NOMO-1 treated with dmso at 0.1 percent for 144 hours (cell line): ENCODE measurements around the gene ETDA.
"Not testable (repeated sequence)": the region's sequence is repeated elsewhere in the genome, so short reads cannot be mapped to it uniquely, and the experiment has no call there.

Experiments
- DNase-seq: peaks from one replicate; lab custom pipeline; 2025; ENCODE audit not compliant: unreplicated experiment; lab: John Stamatoyannopoulos, UW

Gene ETDA

DNA sequence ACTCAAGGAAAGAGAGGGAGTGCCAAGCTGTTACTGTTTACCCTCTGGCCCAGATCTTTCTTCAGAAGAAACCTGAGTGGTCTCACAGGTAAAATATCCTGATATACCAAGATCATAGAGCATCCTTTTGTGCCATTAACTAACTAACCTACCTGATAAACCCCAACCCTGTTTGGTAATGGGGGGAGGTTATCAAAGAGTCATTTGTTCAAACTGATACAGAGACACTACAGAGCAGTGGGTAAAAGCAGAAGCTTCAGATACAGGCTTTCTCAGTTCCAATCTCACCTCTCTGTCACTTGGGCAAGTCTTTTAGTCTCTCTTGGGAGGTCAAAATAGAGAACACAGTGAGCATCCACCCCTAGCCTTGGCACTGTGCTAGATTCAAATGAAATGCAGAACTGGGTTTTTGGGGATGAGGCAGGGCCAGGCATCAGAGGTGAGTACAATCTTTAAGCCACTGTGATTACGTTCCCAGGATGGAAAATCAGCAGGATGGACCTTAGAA is at the start of gene ETDA:
TSS of gene ETDA (plus strand) at position 51 of the 508 bp plus-strand sequence. CDS start 1,216 bp downstream, outside the sequence.
- not testable (repeated sequence) for DNase-seq

DNA sequence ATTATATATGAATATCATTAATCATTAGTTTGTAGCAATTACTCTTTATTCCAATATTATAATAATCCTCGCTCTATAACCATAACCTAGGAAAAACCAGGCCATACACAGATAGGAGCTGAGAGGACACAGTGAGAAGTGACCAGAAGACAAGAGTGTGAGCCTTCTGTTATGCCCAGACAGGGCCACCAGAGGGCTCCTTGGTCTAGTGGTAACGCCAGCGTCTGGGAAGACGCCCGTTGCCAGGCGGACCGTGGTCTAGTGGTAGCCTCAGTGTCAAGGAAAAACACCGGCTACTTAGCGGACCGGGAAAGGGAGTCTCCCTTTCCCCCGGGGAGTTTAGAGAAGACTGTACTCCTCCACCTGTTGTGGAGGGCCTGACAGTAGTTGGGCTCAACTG is 45.4 kb upstream of the ETDA start:
- not testable (repeated sequence) for DNase-seq

DNA sequence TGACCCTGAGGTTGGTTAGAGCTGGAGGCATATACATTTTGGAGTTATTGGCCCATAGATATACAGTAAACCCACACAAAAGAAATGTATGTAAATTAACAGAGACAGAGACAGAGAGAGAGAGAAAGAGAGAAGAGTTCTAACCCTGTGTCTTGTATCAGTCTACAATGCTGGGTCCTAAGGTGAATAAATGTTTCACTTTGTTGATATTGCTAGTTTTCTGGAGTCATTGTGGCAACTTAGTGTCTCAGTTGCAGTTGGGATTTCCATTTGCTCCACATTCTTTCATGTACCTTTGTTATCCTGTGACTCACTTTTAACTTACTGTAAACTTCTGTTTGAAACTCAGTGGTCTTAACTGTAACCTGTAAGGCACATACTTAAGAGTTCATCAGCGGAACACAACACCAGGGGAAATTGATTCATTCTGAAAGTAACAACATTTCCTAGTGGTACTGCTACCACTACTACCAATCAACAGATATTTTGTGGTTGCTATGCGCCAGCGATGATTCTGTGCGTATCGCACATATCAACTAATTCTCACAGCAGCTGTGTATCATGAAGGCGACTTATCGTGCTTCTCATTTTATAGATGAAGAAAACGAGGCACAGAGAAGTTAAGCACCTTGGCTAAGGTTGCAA is 38.5 kb upstream of the ETDA start:
- DNase-seq, result no peak

DNA sequence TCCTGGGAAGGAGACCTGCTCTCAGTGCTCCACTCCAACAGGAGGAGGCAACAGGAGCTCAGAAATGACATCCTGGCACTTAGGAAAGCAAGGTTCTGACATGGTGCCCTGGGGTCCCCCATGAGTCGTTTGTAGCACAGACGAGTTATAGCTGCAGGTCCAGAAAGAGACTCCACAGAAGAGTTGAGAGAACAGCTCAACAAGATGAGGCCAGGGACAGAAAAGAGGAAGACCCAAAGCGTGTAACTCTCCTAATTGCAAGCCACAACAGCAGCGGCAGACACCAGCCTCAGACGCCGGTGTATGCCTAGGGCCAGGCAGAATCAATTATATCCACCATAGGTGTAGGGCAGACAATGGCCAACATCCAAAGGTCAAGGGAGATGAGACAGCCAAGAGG is 5.9 kb upstream of the ETDA start:
- DNase-seq, result not testable (repeated sequence)

DNA sequence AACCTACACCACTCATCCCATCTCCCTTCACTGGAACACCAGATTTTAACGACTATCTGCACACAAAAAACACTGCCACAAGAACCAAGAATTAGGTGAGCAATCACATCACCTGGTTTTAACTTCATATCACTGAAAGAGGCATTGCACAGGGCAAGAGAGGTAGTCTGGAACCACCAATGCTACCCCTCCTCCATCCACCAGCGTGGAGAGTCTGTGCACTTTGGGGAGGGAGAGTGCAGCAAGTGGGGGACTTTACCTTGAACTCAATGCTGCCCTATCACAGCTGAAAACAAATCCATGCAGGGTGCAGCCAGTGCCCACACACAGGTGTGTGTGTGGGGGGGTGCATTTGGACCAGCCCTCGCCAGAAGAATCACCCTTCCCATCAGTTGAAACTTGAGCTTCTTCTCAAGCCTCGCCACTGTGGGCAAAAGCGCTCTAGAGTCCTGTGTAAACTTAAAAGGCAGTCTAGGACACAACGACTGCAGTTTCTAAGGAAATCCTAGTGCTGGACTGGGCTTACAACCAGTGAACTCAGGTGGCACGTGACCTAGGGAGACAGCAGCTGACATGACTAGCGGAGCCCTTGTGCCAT is 4.3 kb downstream of the ETDA start:
- not testable (repeated sequence) for DNase-seq

DNA sequence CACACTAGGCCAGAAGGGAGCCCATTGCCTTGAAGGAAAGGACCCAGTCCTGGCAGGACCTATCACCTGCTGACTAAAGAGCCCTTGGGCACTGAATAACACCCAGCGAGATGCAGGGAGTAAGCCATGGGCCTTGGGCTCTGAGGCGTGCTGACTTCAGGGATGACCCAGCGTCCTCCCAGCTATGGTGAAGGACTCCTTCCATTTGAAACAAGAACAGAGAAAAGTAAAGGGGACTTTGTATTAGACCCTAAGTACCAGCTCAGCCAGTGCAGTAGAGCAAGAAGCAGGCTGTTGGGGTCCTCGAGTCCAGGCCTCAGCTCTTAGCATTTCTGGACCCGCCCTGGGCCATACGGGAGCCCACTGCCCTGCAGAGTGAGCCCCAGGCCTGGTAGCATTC is 5.1 kb downstream of the ETDA start:
- no peak for DNase-seq

DNA sequence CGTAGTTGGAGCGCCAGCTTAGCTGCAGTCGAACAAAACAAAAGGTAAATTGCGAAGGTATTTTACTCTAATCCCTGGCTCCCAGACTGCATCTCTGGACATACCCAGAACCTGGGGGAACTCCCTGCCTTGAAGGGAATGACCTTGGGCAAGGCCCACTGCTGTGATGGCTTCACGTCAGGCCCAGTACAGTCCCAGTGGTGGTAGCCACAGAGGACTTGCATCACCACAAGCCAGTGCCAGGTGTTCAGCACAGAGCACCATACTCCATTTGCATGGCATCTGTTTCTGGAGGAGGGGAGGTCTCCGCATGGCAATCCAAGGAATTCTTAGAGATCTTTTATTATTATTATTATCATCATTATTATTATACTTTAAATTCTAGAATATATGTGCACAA is 5.6 kb downstream of the ETDA start:
- DNase-seq, result no peak

DNA sequence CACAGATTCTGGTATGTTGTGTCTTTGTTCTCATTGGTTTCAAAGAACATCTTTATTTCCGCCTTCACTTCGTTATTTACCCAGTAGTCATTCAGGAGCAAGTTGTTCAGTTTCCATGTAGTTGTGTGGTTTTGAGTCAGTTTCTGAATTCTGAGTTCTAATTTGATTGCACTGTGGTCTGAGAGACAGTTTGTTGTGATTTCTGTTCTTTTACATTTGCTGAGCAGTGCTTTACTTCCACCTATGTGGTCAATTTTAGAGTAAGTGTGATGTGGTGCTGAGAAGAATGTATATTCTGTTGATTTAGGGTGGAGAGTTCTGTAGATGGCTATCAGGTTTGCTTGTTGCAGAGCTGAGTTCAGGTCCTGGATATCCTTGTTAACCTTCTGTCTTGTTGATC is 9.1 kb downstream of the ETDA start:
- DNase-seq, result not testable (repeated sequence)

DNA sequence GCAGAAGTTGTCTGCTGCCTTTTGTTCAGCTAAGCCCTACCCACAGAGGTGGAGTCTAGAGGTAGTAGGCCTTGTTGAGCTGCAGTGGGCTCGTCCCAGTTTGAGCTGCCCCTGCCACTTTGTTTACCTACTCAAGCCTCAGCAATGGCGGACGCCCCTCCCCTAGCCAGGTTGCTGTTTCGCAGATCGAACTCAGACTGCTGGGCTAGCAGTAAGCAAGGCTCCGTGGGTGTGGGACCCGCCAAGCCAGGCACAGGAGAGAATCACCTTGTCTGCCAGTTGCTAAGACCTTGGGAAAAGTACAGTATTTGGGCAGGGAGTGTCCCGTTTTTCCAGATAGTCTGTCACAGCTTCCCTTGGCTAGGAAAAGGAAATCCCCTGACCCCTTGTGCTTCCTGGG is 11.5 kb downstream of the ETDA start:
- DNase-seq, result not testable (repeated sequence)

DNA sequence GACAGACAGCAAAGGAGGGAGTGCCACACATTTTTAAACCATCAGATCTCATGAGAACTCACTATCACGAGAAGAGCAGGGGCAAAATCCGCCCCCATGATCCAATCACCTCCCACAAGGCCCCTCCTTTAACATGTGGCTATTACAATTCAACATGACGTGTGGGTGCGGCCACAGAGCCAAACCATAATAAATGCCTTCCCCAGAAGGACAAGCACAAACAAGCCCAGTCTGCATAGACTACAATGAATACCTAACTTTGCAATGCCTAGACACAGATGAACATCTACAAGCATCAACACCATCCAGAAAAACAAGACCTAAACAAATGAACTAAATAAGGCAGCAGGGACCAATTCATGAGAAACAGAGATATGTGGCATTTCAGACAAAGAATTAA is 12.3 kb downstream of the ETDA start:
- no peak for DNase-seq

DNA sequence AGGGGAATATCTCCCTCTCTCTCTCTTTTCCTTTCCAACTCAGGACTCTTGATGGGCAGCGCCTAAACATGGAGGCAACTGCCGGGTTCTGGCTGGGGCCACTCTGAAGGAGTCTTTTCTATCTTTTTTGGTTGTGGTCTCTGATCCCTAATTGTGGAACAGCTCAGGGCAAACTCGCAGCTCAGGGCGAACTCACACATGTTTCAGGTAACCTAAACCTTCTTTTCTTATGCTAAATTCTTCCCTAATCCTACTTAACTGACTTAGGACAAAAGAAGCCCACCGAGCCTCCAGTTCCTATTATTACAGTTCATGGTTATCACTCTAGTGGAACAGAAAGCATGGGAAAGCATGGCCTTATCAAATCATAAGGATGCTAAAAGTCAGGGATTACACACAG is 21.3 kb downstream of the ETDA start:
- DNase-seq, result no peak

DNA sequence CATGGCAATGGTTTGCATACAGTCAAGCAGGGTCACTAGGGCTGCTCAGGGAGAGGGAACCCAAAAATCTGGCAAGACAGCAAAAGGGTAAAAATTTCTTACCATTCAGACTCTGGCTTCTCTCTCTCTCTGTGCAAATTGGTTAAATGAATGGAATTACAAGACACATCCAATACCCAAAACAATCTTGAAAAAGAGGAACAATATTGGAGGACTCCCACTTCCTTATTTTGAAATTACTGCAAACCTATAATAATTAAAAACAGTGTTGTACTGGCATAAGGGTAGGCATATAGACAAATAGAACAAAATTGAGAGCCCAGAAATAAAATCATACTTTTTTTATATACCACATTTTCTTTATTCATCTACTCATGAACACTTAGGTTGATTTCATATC is 24.1 kb downstream of the ETDA start:
- DNase-seq, result peak; percentile 6

DNA sequence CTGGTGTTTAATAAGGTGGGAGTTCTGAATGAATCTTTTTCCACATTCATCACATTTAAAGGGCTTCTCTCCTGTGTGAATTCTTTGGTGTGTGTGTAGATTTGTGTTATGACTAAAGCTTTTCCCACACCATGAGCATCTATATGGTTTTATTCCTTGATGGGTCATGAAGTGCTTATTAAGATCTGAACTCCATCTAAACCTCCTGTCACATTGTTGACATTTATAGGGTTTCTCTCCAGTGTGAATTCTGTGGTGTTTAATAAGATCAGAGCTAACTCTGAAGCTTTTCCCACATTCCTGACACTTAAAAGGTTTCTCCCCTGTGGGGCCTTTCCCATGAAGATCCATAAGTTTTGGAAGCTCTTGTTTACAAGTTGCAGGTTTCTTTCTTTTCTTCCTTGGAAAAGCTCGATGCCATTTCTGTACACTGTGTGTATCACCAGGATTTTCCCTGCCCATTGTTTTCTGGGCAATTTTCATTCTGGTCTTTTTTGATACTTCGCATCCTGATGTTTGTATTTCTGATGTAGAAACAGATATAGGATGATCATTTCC is 35.5 kb downstream of the ETDA start:
- no peak for DNase-seq

DNA sequence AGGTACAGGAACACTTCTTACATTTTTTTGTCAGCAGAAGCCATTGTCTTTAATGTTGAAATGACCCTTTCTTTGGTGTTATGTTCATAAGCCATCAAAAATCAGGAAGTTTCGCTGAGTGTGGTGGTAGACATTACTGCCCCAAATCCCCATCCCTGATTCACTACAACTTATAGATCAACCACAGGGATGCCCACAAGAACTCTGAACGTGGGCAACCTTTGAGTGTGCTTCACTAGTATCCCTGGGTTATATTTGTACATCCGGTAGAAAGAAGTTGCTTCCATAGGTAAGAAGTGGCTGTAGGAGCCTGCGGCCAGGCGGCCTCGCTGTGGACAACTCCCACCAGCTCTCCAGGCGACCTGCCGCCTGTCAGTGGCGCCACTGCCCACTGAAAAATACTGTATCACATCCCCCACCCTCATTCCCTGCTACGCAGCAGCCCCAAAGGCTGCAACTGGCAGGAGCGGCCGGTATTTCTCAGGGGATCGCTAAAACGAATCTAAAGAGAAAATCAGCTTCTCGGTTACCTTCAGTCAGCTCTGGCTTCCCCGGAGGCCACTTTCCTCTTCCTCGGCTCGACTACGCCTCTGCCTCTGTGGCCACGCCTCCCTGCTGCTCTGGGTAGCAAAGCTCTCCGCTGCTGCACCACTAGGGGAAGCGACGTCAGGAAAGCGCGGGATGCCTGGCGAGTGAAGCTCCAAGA is 43.5 kb downstream of the ETDA start:
- no peak for DNase-seq

DNA sequence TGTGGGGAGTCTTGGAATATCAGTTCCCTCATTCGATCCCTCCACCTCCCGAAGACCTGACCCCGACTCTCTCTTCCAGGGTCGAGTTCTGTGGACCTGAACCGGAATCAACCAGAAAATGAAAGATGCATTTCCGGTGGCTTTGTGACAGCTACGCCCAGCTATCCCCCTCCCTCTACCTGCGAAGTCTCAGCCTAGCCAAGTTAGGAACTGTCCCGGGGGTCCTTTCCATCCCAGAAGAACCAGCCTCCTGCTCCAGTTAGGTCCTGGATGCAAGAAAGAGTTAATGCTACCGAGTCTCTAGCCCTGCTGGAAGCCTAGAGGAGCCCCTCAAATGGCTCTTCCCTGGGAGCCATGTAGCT is 44.1 kb downstream of the ETDA start:
- DNase-seq, result no peak

DNA sequence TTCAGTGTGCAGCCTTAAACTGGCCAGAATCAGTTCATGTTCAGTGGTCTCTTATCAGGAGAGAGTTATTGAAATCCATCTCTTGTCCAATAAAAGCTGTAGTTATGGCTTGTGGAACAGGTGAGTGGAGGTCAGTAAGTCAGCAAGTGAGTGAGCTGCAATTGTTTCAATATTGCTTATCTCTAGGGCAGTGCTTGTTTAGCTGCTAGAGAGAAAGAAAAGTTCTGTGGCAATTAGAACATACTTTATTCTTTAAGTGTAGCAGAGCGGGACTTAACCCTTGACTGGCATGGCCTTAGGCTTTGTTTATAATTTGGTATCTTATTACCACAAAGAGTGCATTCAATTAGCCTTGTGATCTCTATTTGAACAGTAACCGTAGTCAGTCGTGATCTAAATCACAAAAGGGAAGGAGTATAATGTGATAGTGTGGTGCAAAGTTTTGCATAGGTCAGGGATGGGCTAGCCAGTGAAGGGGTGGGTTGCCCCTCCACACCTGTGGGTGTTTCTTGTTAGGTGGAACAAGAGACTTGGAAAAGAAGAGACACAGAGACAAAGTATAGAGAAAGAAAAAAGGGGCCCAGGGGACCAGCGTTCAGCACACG is 50.5 kb downstream of the ETDA start:
- DNase-seq, result no peak
